ENCODE data around the gene CGNL1. TPM values are rescaled to one million over a fixed set of nuclear protein-coding genes. Genes with fewer than 3 reads are reported as not detected.

The CGNL1 gene
- total and polyA plus RNA-seq, 2 experiments from 2014 or later, result 11.4 to 13.1 TPM

- H3K9me3 ChIP-seq (ENCODE audit: low read depth), result no peaks in the 10 kb centered on the region
- peak overlapping the region; percentile 25 for H3K4me2 ChIP-seq
- no peaks in the 10 kb centered on the region for H3K36me3 ChIP-seq (replicated peaks; ENCODE audit: insufficient read depth, low read depth)
- no peak for TF ChIP-seq EZH2 (IDR thresholded peaks at IDR 0.05; ENCODE audit: borderline replicate concordance)
- TF ChIP-seq EZH2phosphoT487 (IDR thresholded peaks at IDR 0.05; ENCODE audit: low read depth, severe bottlenecking, unreplicated experiment), result no peak
- no peak for TF ChIP-seq CTCF (IDR thresholded peaks at IDR 0.05; ENCODE audit: poor library complexity)
- no peaks in the 10 kb centered on the region for H4K20me1 ChIP-seq (ENCODE audit: insufficient read depth, poor library complexity, severe bottlenecking)
- no peak overlapping the region for H2AFZ ChIP-seq
- 74% methylated on average over 9 of the region's 9 CpGs for WGBS (ENCODE audit: low lambda C conversion rate, missing lambda C conversion rate)
- peaks cover 48% of the 10 kb centered on the region for H3K79me2 ChIP-seq
- no peak overlapping the region for H3K4me3 ChIP-seq
- no peaks in the 10 kb centered on the region for H3K27me3 ChIP-seq
- peak overlapping the region; percentile 89 for H3K27ac ChIP-seq
- DNase-seq (ENCODE audit: low spot score), result peak; percentile 38
- no peaks in the 10 kb centered on the region for H3K9me2 ChIP-seq (replicated peaks; ENCODE audit: insufficient read depth)
- peaks cover 32% of the 10 kb centered on the region for H3K4me1 ChIP-seq (ENCODE audit: insufficient read depth)
Observed at GRCh38 chr15:57595011-57595866, 218.9 kb downstream of the CGNL1 start.

GRCh38 chr15:57596301-57596855 is 220.1 kb downstream of the CGNL1 start:
- H3K4me1 ChIP-seq (ENCODE audit: insufficient read depth), result peaks cover 26% of the 10 kb centered on the region
- no peak overlapping the region for H3K4me2 ChIP-seq
- WGBS (ENCODE audit: low lambda C conversion rate, missing lambda C conversion rate), result 95% methylated on average over 8 of the region's 8 CpGs
- no peaks in the 10 kb centered on the region for H3K9me3 ChIP-seq (ENCODE audit: low read depth)
- H3K79me2 ChIP-seq, result peaks cover 59% of the 10 kb centered on the region
- DNase-seq (ENCODE audit: low spot score), result no peak
- TF ChIP-seq CTCF (IDR thresholded peaks at IDR 0.05; ENCODE audit: poor library complexity) (no peak), EZH2 (IDR thresholded peaks at IDR 0.05; ENCODE audit: borderline replicate concordance) (no peak), EZH2phosphoT487 (IDR thresholded peaks at IDR 0.05; ENCODE audit: low read depth, severe bottlenecking, unreplicated experiment) (no peak)
- H3K36me3 ChIP-seq (replicated peaks; ENCODE audit: insufficient read depth, low read depth), result no peaks in the 10 kb centered on the region
- H2AFZ ChIP-seq, result no peak overlapping the region
- peak overlapping the region; percentile 89 for H3K27ac ChIP-seq
- no peaks in the 10 kb centered on the region for H3K27me3 ChIP-seq
- no peak overlapping the region for H3K4me3 ChIP-seq
- H4K20me1 ChIP-seq (ENCODE audit: insufficient read depth, poor library complexity, severe bottlenecking), result no peaks in the 10 kb centered on the region
- no peaks in the 10 kb centered on the region for H3K9me2 ChIP-seq (replicated peaks; ENCODE audit: insufficient read depth)

- Histone ChIP-seq H2AFZ (no peak overlapping the region), H3K36me3 (replicated peaks; ENCODE audit: insufficient read depth, low read depth) (no peaks in the 10 kb centered on the region), H3K27ac (peak overlapping the region; percentile 89), H3K9me2 (replicated peaks; ENCODE audit: insufficient read depth) (no peaks in the 10 kb centered on the region), H3K27me3 (no peaks in the 10 kb centered on the region), H3K4me2 (peak overlapping the region; percentile 18), H3K4me1 (ENCODE audit: insufficient read depth) (peaks cover 24% of the 10 kb centered on the region), H3K79me2 (peaks cover 65% of the 10 kb centered on the region), H3K9me3 (ENCODE audit: low read depth) (no peaks in the 10 kb centered on the region), H3K4me3 (no peak overlapping the region), H4K20me1 (ENCODE audit: insufficient read depth, poor library complexity, severe bottlenecking) (no peaks in the 10 kb centered on the region)
- no peak for DNase-seq (ENCODE audit: low spot score)
- WGBS (ENCODE audit: low lambda C conversion rate, missing lambda C conversion rate), result 88% methylated on average over 4 of the region's 4 CpGs
- TF ChIP-seq CTCF (IDR thresholded peaks at IDR 0.05; ENCODE audit: poor library complexity) (no peak), EZH2phosphoT487 (IDR thresholded peaks at IDR 0.05; ENCODE audit: low read depth, severe bottlenecking, unreplicated experiment) (no peak), EZH2 (IDR thresholded peaks at IDR 0.05; ENCODE audit: borderline replicate concordance) (no peak)
Observed at GRCh38 chr15:57596978-57597377, 220.7 kb downstream of the CGNL1 start.

Data from hepatocyte (in vitro differentiated cells).